T-helper 2 cell (primary cell): Measurements from ENCODE around the gene WWOX.

Source experiments
- DNase-seq, 5 experiments: peaks; one replicate each; pipeline versions ENCODE4 v3.0.0 to v3.0.0-alpha.2; 2012 to 2022

WWOX gene

DNA sequence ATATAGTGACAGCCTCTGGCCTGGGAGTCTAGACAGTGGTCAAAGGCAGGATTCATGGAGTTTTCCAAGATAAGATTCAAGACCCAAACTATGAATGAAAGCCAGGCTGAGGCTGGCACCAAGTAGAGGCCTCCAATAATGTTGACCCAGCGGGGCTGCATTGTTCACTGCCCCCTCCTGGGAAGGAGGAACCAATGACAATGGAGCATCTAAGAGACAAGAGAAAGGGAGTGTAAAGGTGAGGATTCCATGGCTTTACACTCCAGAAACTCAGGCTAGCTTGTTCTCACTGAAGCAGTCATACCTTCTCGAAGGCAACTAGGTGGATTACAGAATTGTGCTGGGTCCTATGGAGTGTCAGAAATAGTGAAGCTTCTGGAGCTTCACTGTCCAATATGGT is 380.3 kb downstream of the WWOX start:
- DNase-seq = no peak

DNA sequence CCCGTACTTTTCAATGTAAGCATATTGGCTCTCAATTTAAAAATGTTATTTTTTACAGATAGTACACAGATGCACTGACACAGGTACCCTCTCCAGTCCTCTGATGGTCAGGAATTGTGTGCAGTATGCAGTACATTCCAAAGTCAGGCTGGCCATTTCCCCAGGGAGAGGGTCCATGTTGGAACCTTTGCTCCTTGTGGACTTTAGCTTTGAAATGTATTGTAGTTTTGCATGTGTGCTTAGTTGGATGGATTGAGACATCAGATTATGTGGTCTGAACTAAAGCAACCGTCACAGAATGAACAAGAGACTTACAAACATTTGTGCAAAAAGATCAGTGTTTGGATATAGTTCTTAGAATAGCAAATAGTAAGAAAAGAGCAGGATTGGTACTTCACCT is 381.1 kb downstream of the WWOX start:
- no peak for DNase-seq

DNA sequence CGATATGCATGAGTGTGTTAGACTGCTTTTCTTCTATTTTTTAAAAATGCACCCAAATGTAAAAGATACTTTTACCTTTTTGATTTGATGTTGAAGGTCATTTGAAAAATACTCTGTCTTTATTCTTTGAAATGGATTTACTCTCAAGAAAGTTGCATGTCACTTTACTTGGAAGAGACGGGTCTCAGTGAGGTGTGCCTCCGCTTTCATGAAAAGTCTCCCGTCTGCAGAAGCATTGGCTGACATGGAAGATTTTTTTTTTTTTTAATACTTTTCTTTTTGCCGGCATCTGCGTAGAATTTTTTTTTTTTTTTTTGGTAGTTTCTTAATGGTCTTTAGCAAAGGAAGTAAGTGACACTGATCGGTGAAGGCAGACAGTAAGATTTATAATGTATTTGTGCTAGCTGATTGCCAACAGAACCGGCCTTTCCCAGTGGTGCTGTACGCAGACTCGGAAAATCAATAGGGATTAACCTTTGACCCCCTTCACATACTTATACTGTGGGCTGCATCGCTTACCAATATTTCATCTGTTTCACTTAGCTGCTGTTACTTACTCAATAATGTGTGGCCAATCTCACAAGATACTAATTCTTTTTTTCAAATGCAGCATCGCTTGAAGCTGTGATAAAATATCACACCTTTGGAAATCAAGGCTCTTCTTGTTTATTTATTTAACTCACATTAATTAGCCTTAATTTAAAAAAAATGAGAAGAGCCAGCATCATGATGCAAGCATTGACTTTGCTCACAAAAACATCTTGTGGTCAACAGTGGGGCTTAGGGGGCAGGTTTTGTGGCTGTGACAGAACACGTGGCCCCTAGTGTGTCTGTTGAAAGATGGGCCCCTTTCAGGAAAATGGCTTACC is 383.9 kb downstream of the WWOX start:
- no peak for DNase-seq

DNA sequence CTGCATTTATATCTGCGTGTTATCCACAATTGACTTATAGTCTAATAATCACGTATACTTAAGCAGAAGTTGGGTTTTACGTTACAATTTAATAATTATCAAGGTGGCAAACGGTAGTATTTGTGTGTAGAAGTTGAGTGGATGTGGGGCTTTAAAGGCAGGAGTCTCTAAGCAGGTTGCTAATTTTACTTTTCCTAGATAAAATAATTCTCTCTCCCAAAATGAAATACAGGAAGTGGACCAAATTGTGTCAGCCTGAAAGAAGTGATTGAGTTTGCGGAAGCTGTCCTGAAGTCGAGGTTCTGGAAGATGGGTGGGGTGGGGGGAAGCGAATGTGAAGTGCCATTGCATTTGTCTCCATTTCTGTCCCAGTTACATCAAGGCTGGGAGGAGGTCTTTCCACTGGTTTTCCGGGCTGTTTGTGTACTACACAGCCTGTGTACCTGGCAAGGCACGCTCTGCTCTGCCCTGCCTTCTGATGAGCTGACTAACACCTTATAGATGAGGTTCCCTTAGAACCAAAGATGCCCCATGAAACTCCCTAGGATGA is 385.1 kb downstream of the WWOX start:
- DNase-seq = no peak

DNA sequence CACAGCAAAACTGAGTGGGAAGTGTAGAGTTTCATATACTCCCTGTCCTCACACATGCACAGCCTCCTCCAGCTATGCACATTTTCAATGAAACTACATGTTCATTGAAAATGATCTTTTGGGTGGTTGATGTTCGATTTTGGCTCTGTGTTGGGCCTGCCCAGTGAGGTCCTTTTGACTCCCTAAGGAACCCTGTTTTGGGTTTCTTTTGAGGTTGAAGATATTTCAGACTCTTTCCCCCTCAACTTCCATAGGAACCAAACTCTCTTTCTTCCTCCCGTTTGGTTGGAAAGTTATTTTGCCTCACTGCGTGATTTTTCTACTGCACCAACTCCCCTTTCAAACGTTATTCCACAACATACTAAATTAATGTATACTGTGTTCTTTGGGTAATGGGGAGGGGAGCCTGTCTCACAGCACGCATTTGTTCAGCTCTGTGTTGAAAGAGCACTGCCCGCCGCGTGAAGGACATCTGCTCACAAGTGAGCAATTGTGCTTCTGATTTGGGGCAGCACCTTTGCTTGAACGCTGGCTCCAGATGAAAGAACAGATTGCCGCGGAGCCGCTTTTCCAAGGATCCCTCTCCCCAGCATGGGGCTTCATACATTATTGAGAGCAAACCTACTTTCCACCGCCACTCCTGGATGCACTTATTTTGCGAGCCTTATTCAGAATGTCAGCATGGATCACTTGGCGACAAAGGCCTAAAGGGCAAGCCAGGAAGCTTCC is 385.9 kb downstream of the WWOX start:
- no peak for DNase-seq

DNA sequence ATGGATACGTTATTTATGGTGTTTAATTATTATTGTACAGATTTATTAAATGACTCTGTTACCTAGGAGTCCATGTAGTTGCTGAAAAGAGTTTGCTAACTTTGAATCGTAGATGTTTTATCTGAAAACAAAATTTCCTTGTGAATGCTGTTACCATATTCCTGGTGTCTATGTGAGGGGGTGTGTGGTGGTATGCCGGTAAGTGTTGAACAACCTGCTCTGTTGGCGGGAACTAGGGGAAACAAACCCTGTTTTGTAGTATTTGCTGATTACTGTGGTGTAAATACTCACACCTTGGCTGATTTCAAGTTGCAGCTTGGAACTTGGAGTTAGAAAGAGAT is 386.4 kb downstream of the WWOX start:
- no peak for DNase-seq

DNA sequence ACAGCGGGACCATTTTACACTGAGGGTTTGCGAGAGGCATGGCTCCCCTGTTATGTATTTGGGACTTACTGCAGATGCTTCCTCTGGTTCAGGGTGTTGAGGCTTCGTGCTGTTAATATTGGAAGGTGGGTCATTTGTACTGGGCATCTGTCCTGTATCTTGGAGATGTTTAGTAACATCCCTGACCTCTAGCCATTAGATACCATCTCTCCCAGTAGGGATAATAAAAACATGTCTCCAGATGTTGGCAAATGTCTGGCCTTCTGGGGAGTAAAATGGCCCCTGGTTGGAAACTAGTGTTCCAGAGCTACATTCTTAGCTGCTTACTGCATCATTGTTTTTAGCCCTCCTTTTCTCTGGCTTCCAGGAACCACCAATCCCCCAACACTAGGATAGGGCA is 388.0 kb downstream of the WWOX start:
- DNase-seq = no peak

DNA sequence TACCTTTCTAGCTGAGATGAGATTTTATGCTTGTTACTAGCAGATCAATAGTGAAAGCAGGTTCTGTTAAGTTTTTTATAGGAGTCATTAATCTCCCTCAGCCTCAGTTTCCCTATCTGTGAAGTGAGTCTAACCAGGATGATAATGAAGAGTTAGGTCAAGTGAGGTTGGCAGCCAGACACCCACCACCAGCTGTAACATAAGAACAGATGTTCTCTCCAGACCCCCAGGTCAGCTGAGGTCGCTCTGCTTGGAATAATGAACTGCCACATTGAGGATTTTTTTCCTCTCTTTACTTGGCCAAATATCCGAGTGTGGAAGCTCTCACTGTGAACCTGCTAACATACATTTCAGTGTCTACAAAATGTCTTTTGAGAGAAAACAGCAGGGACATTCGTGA is 389.6 kb downstream of the WWOX start:
- no peak for DNase-seq

DNA sequence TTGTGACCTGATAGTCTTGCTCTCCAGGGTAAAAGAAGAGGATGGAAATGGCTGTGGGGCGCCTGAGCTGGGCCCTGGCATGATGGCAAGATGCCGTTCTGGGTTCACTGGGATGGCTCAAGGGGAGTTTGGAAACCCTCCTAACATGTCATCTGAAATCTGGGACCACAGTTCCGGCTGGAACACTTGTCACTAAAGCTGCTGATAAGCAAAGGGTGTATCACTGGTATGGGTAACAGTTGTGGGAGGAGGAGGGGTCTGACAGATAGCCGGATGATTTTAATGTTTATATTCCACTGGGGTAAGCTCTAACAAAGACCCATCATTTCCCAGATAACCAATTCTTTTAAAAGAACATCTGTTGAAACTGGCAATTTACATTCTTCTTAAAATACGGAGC is 390.2 kb downstream of the WWOX start:
- no peak for DNase-seq

DNA sequence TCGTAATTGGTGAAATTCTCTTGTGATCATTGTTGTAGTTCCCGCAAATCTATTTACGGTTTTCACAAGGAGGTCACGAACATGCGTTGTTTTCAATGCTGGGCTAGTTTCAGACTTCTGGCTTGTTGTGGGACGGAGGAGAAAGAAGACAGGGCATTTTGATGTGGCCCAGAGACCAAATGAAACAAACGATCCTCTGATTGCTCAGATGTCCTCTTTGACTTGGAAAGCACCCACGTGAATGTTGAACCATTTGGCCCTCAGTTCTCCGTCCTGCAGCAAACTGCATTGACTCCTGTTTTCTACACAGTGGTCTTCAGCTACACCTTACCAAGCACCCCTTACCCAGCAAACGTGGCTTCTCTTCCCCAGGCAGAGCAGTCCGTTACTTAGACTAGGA is 391.0 kb downstream of the WWOX start:
- DNase-seq = no peak

DNA sequence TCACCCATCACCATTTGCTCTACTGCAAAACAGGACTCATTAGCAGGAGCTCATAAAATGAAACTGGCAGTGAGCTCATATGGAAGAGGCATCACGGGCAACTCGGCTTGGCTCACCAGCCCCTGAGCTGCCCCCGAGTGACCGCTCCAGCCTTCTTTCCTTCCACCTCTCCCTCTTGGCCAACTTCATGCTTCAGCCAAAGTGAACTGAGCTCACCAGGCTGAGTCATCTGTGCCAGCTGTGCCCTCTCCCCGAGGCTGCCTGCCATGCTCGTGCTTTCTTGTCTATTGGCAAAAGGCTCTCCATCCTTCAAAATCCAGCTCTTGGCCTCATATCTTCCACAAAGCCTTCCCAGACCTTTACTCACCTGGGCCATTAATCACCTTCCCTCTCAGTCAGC is 391.4 kb downstream of the WWOX start:
- DNase-seq = no peak

DNA sequence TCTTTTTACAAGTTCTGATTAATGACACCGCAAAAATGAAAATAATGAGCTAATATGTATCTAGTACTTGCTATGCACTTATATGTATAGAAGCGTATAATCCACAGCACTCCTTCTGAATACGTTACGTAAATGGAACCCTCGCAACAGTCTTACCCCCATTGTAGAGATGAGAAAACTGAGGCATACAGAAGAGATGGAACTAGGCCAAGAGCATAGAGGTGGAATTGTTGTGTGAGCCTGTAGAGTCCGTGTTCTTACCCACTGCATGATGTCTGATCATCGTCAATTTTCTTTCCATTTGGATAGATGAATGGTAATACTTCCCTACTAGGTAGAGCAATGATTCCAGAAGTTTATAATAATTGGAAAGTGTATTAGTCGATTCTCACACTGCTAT is 394.1 kb downstream of the WWOX start:
- DNase-seq = no peak

DNA sequence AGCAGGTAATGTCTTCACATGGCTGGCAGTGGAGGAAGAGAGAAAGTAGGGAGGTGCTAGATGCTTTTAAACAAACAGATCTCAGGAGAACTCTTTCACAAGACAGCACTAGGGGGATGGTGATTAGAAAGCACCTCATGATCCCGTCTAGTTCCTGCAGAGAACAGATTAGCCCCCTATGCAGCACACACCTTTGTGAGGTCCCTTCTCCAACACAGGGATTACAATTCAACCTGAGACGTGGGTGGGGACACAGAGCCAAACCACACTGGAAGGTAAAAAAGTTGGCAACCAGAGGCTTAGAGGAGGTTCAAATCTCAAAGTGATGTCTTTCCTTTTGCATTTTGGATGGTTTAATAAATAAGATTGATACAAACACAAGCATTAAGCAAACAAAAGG is 394.7 kb downstream of the WWOX start:
- no peak for DNase-seq

DNA sequence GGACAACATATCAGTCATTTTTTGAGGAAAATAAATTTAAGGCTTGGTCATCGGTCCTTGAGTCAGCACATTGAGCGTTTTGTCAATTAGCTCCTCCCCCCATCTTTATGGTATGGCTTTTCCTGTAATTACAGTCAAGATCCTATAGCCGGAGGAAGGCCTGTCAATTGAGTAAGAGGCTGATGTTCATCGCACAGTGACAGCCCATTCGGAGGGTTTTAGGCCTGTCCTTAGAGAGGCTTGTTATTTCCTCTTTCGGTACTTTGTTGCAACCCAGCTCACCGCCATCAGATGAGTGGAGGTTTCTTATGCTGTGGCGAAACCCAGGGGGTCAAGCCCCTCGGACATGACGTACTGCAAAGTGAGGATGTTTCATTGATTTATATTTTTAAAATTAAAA is 395.2 kb downstream of the WWOX start:
- DNase-seq = no peak

DNA sequence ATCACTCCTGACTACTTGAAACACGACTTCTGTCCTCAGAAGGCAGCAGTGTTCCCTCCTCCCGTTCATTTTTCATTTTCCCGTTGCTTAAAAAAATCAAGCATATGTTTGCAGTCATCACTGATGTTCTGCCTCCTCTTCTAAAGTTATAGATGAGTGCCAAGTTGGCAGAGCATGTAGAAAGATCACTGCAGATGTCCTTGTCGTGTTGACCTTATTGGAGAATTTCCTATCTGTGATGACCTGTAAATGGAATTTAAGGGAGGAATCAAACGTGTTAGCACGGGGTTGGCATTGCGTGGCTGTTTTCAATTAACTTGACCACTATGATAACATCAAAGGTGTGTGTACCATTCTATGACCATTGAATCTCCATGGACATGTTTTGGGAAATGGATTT is 396.7 kb downstream of the WWOX start:
- no peak for DNase-seq

DNA sequence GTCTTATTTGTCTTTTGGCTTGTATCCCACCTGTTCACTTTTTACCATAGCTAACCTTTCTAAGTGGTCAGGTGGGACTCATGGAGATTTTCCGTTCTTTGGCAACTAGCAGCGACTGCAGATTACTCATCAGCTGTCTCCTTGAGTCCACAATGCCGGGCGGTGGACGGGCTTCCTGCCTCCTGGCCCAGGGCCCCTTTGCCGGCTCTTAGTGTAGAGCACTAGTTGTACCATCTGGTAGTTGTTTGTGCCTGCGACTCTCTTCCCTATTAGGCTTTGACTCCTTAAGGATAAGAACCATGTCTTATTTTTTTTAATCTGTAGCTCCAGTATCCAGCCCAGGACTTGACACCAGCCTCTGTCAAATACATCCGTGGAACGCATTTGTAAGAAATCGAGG is 399.9 kb downstream of the WWOX start:
- DNase-seq = no peak

DNA sequence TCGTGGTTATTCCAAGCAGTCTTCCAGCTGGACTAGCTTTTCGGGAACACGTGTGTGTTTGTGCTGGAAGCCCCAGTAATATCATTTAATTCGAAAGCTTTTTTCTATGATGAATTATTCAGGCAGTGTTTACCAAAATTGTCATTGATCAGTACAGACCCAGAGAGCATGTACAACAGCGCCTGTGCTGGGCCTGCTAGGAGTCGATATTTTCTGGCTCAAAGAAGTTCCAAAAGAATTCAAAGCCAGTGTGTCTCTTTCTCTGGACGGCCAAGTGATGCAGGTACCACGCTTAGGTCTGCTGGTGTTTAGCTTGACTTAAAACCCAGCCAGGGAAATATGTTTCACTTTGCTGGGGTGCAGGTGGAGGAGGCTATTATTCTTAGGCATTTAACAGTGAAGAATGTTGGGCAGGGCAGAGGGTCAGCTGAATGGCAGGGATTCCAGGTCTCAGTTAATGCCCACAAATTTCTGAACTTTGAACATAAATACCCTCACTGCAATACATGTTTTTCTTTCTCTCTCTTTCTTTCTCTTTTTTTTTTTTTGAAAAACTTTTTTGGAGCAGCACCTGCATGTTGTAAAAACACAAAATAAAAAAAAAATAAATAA is 401.3 kb downstream of the WWOX start:
- no peak for DNase-seq

DNA sequence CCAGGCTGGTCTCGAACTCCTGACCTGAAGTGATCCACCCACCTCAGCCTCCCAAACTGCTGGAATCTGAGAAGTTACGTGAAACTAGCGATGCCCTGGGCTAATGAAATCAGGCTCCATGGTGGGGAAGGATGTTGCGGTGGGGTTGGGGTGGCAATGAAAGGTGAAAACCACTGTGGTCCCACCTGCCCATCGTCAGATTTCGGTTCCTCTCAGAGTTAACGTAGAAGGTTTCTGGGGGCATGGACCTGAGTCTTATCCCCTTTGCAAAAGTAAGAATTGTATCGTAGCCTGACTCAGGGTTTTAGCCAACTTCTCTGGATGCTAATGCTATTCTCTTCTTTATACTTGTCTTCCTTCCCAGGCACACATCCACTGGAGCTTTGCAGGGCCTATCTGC is 402.3 kb downstream of the WWOX start:
- DNase-seq = no peak

DNA sequence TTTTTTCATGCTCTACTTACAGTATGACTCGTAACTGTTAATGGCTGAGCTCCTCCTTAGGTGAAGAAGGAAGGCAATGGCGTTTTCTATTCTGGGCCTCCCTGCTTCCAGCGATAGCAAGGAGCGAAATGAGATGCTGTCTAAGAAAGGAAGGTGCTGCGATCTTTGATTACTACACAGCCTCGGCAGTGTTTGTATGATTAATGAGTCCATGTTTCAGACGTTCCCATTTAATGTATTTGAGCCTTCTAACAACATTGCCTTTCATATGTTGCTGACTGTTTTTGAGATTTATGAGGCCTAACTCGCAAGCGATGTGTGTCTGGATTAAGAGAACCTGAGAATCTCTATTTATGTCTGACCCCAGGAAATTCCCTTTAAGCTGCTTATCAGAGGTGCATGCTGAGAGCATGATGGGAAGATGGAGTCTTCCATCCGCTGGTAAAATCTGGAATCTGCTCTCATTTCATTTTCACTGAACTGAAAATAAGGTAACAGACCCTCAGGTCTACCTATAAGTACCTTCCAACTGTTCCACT is 403.4 kb downstream of the WWOX start:
- no peak for DNase-seq

DNA sequence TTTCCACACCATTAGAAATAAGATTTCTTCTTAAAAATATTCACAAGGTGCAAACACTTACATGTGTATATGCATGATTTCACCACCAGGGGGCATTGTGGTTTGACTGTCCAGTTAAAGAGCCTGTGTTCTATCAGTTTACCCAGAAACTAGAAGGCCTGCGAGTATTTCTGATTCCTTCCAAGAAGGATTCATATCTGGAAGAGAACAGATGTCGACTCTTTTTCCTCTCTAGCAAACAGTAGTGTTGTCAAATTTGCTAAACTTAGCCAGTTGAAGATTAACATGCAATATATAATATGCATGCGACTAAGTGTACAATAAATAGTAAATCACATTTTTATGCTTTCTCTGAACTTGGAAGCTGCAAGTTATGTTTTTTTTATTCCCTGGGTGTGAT is 404.1 kb downstream of the WWOX start:
- peak in 3 of 5 experiments; percentile 6 to 65 (median 15) for DNase-seq

DNA sequence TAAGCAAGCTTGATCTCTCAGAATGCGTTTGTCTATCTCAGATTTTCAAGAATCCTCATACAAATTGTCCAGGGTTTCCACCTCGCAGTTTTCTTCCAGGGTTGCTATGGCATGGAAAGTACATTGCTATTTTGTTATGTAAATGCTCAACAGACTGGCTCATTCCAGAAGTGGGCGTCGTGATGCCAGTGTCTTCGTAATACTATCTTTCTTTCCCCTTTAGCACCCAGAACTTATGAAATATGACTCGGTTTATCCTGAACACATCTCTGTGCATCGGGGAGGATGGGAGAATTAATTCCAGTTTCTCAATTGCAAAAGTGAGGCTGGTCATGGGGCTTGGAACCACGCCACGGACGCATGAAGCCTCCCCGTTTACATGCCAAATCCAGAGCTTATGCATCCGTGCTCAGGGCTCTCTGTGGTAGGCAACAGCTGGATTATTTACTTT is 405.0 kb downstream of the WWOX start:
- DNase-seq = no peak

DNA sequence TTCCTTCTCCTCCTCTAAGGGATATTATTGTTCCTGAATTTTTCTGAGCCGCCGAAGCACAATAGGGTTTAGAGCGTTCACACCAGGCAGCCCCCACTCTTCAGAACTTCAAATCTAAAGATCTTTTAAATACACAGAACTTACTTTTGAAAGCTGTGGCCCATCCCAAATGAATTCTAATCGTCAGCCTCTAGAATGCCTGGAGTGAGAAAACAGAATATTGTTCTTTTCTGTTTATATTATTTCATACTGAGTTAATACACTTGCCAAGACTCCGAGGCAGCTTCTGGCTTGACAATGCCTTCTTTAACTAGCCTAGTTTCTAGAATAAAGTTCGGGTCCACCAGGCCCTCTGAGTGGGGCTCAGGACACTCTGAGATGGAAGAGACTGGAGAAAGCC is 405.6 kb downstream of the WWOX start:
- DNase-seq = no peak
